Amygdala (tissue), 56 donors: ENCODE data around the gene ADCK2.
"Not testable (repeated sequence)": the region's sequence is repeated elsewhere in the genome, so short reads cannot be mapped to it uniquely, and the experiment has no call there.

Experiments used
- DNase-seq, 56 donors: peaks; one replicate each; lab custom pipeline; 2025; lab: John Stamatoyannopoulos, UW

ADCK2 gene

GRCh38 chr7:140724706-140725105 lies 52.0 kb downstream of the ADCK2 start:
- no peak for DNase-seq

GRCh38 chr7:140726281-140726680 lies 53.5 kb downstream of the ADCK2 start:
- DNase-seq = no peak

GRCh38 chr7:140732416-140732815 lies 59.7 kb downstream of the ADCK2 start:
- DNase-seq = no peak

GRCh38 chr7:140734096-140734495 lies 61.4 kb downstream of the ADCK2 start:
- no peak for DNase-seq

- DNase-seq = no peak
Measured at GRCh38 chr7:140734729-140735128, 62.0 kb downstream of the ADCK2 start.

- DNase-seq = no peak
Measured at GRCh38 chr7:140738280-140738679, 65.5 kb downstream of the ADCK2 start.

GRCh38 chr7:140743255-140743654 lies 70.5 kb downstream of the ADCK2 start:
- not testable (repeated sequence) for DNase-seq

- no peak for DNase-seq
Measured at GRCh38 chr7:140744005-140744404, 71.3 kb downstream of the ADCK2 start.
